IPS-NIHi11 (cell line): Measurements from ENCODE around the gene PDE8B.
A peak's percentile ranks its signal among the peaks of the same experiment; 100 is the strongest.

Experiments used
- DNase-seq: peaks from one replicate; pipeline ENCODE4 v3.0.0; 2012; ENCODE audit warnings: mixed read lengths, low spot score

Gene PDE8B

GRCh38 chr5:77285251-77285841 is 74.9 kb downstream of the PDE8B start:
- DNase-seq = no peak

GRCh38 chr5:77292026-77292757 is 81.7 kb downstream of the PDE8B start:
- no peak for DNase-seq

GRCh38 chr5:77294185-77294584 is 83.7 kb downstream of the PDE8B start:
- DNase-seq = no peak

- no peak for DNase-seq
These were observed 85.4 kb downstream of the PDE8B start for GRCh38 chr5:77295863-77296378.

- DNase-seq = no peak
These were observed 87.7 kb downstream of the PDE8B start for GRCh38 chr5:77298146-77298545.

GRCh38 chr5:77300451-77300850 is 90.0 kb downstream of the PDE8B start:
- DNase-seq = no peak

- DNase-seq = no peak
These were observed 91.0 kb downstream of the PDE8B start for GRCh38 chr5:77301447-77301883.

- no peak for DNase-seq
These were observed 91.8 kb downstream of the PDE8B start for GRCh38 chr5:77302247-77302646.

- DNase-seq = no peak
These were observed 92.2 kb downstream of the PDE8B start for GRCh38 chr5:77302653-77303052.

GRCh38 chr5:77304388-77304787 is 93.9 kb downstream of the PDE8B start:
- DNase-seq = no peak

- DNase-seq = no peak
These were observed 94.9 kb downstream of the PDE8B start for GRCh38 chr5:77305222-77305846.

GRCh38 chr5:77305956-77306355 is 95.5 kb downstream of the PDE8B start:
- no peak for DNase-seq

- DNase-seq = no peak
These were observed 96.1 kb downstream of the PDE8B start for GRCh38 chr5:77306531-77306930.

- DNase-seq = peak; percentile 41
These were observed 97.9 kb downstream of the PDE8B start for GRCh38 chr5:77308154-77308960.

GRCh38 chr5:77309140-77309539 is 98.7 kb downstream of the PDE8B start:
- DNase-seq = no peak

- DNase-seq = no peak
These were observed 100.2 kb downstream of the PDE8B start for GRCh38 chr5:77310494-77311213.

GRCh38 chr5:77311214-77311571 is 100.7 kb downstream of the PDE8B start:
- DNase-seq = no peak

- DNase-seq = no peak
These were observed 101.9 kb downstream of the PDE8B start for GRCh38 chr5:77312413-77312812.

GRCh38 chr5:77316871-77317661 is 106.6 kb downstream of the PDE8B start:
- no peak for DNase-seq

- DNase-seq = no peak
These were observed 107.6 kb downstream of the PDE8B start for GRCh38 chr5:77318060-77318459.
